ENCODE data around the gene DMRT1.

DNA sequence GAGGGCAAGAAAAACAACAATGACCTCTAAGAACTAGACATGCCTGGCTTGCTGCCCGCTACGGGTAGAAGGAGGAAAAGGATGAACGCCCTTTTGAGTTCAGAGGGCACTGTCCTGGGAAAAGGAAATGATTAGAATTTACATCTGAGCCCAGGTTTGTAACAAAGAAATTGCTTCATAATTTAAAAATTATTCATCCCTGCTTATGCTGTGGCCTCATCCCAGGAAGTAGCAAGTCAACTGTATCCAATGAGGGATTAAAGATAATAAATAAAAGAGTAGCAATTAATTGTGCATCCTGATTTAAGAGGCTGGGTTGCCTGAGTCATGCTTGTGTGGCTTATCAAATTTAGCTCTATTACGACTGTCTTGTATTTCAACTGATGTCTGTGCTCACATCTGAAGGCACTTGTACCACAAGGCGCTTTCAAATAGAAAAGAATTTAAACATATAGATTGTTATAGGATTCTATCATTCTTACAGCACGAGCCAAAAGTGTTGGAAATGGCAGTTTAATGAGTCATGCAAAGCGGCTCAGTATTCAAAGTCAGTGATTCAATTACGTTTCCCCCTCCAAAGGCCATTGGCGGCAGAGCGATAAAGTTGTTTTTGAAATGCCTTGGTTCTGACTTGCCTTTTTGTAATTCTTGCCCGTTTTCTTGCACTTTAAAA, 40.0 kb upstream of the DMRT1 start:
- TF ChIP-seq, protein P1, sequence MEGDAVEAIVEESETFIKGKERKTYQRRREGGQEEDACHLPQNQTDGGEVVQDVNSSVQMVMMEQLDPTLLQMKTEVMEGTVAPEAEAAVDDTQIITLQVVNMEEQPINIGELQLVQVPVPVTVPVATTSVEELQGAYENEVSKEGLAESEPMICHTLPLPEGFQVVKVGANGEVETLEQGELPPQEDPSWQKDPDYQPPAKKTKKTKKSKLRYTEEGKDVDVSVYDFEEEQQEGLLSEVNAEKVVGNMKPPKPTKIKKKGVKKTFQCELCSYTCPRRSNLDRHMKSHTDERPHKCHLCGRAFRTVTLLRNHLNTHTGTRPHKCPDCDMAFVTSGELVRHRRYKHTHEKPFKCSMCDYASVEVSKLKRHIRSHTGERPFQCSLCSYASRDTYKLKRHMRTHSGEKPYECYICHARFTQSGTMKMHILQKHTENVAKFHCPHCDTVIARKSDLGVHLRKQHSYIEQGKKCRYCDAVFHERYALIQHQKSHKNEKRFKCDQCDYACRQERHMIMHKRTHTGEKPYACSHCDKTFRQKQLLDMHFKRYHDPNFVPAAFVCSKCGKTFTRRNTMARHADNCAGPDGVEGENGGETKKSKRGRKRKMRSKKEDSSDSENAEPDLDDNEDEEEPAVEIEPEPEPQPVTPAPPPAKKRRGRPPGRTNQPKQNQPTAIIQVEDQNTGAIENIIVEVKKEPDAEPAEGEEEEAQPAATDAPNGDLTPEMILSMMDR (conservative IDR thresholded peaks at IDR 0.05) = no peak
- TF ChIP-seq ZFX (IDR thresholded peaks at IDR 0.05) = no peak
